ENCODE data around the gene ABCA4.

Gene ABCA4

GRCh38 chr1:93958726-93959100 is 162.2 kb downstream of the ABCA4 start:
- TF ChIP-seq REST (IDR thresholded peaks at IDR 0.05; ENCODE audit: insufficient read depth in 1 of 2, low read depth in 2 of 2, low read length in 2 of 2): no peak

GRCh38 chr1:93958032-93958725 is 162.8 kb downstream of the ABCA4 start:
- TF ChIP-seq TAF1 (IDR thresholded peaks at IDR 0.05; ENCODE audit: borderline replicate concordance, insufficient read depth, low read length) (no peak), POLR2AphosphoS5 (IDR thresholded peaks at IDR 0.05; ENCODE audit: low read depth, low read length) (no peak), FOXP2 (optimal IDR thresholded peaks at IDR 0.05; ENCODE audit: borderline replicate concordance, extremely low read depth, extremely low read length, insufficient read depth) (no peak), SIN3A (IDR thresholded peaks at IDR 0.05; ENCODE audit: borderline replicate concordance, insufficient read depth, low read length) (no peak), REST (IDR thresholded peaks at IDR 0.05; ENCODE audit: insufficient read depth in 1 of 2, low read depth in 2 of 2, low read length in 2 of 2) (no peak)

GRCh38 chr1:93955765-93956164 is 165.2 kb downstream of the ABCA4 start:
- TF ChIP-seq REST (IDR thresholded peaks at IDR 0.05; ENCODE audit: insufficient read depth in 1 of 2, low read depth in 2 of 2, low read length in 2 of 2) (no peak), TAF1 (IDR thresholded peaks at IDR 0.05; ENCODE audit: borderline replicate concordance, insufficient read depth, low read length) (no peak)

Data from PFSK-1 (cell line).